HS-27A (cell line): ENCODE results near the gene ADGRV1.

ENCODE experiments used
- DNase-seq: peaks from one replicate; pipeline ENCODE4 v3.0.0-alpha.2; 2012; ENCODE audit warnings: low read depth, missing footprints

The ADGRV1 gene

DNA sequence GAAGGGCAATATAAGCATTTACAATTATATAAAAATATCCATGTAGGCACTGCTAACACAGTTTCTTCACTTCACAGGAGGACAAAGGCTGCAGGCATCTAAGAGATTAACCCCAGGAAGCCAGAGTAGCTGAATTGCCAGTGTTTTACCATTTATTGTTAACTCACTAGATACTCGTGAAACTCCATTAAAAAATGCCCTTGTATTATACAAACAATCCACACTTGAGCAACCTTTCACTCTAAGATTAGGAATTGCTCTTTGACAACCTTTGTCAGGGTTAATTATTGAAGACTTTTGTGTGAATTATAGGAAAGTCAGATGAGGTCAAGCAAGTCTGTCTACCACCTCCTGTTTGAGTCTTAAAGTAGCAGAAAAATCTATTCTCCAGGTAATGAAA, 317.8 kb downstream of the ADGRV1 start:
- no peak for DNase-seq

DNA sequence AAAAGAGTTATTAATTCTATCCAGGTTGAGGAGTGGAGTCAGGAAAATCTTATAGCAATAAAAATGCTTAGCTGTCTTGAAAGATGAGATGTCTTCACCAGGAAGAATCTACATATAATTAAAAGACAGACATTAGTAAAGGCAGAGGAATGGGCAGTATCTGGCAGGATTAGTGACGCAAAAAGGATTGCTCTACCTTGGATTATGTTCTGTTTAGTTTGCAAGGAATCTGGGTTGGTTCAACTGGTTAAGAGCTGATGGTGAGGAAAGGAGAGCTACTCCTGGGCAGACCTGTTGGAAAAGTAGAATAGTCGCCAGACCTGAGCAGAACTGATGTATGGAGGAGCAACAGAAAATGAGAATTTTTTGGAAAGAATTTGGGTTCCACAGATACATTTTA, 318.5 kb downstream of the ADGRV1 start:
- no peak for DNase-seq

GRCh38 chr5:90878081-90878480, 319.5 kb downstream of the ADGRV1 start:
- no peak for DNase-seq

- no peak for DNase-seq
Measured at GRCh38 chr5:90878549-90879196, 320.1 kb downstream of the ADGRV1 start.

GRCh38 chr5:90881626-90882150, 323.1 kb downstream of the ADGRV1 start:
- DNase-seq = no peak

GRCh38 chr5:90882448-90882847, 323.9 kb downstream of the ADGRV1 start:
- DNase-seq = no peak

GRCh38 chr5:90885180-90885868, 326.7 kb downstream of the ADGRV1 start:
- DNase-seq = no peak

GRCh38 chr5:90886381-90886780, 327.8 kb downstream of the ADGRV1 start:
- DNase-seq = no peak

DNA sequence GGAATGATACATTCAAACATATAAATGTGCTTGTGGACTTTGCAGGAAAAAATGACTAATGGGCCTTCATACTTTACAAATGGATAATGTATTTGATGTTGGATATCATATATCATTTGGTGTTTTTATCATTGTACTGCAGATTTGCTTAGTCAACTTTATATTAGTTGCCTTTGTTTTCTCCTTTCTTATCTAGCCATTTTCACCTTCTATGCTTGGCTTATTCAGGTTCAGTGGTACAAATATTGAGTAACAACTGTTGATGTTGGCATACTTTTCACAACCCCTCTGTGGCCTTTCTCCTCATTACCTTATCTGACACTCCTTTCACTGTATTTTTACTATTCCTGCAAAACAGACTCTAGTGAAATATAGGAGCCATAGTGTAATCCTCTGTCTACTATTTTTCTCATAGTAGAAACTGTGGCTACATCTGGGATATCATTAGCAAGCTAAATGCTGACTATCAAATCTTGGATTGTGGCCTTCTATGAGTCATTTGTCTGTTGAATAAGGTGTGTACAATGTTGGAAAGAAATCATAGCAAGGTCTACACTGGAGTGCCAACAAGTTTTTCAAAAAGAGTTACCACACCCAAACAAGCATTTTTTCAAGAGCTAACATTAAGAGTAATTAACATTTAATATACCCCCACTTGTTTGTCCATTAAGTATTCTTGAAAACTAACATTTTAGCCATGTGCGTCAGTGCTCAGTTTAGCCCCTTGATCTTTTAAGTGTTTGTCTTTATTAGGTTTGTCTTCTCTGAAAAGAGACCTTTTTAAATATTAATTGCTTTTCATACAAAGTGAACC, 330.1 kb downstream of the ADGRV1 start:
- DNase-seq = no peak

GRCh38 chr5:90889325-90889600, 330.7 kb downstream of the ADGRV1 start:
- no peak for DNase-seq

GRCh38 chr5:90890180-90890579, 331.6 kb downstream of the ADGRV1 start:
- no peak for DNase-seq

DNA sequence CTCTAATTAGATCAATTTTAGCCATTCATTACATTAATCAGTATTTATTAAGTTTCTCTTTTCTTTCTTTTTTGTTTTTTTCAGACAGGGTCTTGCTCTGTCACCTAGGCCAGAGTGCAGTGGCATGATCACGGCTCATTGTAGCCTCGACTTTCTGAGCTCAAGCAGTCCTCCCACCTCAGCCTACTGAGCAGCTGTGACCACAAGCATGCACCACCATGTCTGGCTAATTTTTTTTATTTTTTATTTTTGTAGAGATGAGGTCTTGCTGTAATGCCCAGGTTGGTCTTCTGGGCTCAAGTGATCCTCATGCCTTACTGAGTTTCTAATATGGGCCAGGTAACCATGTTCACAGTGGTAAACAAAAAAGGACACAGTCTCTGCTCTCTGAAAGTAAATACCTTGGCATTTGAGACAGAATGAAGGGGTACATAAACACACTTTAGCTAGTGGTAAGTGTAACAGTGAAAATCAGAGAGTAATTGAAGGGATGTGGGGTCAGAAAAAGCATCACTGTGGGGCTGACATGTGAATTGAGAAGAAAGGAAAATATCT, 336.3 kb downstream of the ADGRV1 start:
- no peak for DNase-seq

DNA sequence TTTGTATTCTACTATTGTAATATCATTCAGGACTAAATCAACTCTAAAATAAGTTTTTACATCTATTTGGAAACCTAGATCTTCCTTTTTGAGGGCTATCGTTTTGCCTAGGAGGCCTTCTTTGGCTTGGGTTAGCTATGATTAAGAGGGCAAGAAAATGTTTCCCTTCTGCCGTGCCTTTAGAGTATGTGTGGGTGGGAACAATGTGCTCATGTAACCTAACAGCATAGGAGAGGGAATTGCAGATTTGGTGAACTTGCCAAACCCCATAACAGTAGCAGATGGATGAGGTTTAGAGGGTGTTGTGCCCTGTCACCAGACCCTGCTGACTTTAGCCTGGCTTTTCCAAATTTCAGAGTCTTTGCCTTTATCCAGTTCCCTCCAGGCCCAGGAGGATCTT, 339.0 kb downstream of the ADGRV1 start:
- DNase-seq = no peak

- no peak for DNase-seq
Measured at GRCh38 chr5:90898326-90899013, 339.9 kb downstream of the ADGRV1 start.

GRCh38 chr5:90899014-90899604, 340.5 kb downstream of the ADGRV1 start:
- no peak for DNase-seq

DNA sequence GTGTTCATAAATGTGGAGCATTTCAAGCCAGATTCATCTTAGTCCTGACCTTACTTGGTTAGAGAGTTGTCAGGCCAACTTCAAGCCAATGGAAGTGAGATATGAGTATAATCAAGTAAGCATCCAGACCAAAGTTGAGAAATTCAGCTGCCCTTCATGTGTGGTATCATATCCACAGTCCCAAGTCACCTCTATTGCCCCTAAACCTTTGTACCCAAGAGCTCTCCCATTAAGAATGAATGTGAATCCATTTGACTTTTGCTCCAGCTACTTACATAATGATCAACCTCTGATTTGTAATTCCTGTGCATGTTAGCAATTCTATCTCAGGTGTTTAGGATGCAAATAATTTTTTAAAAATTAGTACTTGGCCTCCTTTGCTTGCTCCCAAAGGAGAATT, 342.7 kb downstream of the ADGRV1 start:
- DNase-seq = no peak

DNA sequence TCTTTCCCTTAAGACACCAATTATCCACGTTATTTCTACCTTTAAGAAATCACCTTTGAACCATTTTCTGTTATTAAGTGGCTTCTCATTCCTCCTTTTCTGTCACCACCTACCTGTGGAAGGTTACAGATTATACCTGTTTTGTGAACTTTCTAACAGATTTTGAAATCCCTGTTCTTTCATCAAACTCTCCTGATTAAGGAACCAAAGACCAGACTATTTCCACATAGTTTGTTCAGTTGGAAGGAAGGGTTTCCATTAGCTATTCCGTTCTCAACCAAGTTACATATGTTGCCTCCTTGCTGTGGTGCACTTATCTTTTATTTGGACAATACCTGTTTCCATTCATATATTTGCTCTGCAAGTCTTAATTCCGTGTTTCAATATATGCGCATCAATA, 343.6 kb downstream of the ADGRV1 start:
- DNase-seq = no peak

- no peak for DNase-seq
Measured at GRCh38 chr5:90902651-90903386, 344.2 kb downstream of the ADGRV1 start.

GRCh38 chr5:90909101-90909503, 350.5 kb downstream of the ADGRV1 start:
- DNase-seq = no peak

DNA sequence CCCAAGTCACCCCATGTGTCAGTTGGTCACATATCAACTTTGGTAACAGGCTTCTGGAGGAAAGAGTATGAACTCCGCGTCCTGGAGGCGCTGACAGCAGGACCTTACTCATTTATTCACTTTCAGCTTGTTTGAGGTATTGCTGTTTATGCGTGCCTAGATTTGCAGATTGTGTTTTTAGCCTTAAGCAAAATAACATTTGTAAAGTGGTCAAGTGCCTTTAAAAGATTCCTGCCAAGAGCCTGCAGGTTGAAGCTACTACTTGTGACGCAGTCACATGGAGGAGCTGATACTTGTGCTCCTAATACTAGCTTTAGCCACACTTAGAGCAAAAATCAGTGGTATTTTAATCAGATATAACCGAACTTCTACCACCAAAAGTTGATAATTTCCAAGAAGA, 351.3 kb downstream of the ADGRV1 start:
- DNase-seq = no peak

DNA sequence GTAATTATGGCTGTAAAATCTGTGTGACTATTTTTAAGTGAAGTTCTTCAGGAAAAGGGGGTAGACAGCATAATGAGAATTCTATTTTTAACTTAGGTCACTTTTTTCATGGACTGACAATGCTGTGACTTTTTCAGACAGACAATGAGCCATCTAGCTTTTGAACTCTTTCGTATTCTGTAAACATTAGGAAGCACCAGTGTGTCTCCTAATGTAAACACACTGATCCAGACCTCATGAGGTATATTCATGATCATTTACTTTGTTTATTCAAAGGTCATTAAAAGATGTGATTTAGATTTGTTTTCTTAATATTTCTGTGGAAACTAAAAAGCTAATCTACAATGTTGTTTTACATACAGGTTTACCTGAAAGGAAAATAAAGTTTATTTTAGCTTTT, 352.6 kb downstream of the ADGRV1 start:
- no peak for DNase-seq
